Nephron (organoid): ENCODE measurements around the gene IGFBP4.
A peak's percentile ranks its signal among the peaks of the same experiment; 100 is the strongest.
"Not testable (repeated sequence)": the region's sequence is repeated elsewhere in the genome, so short reads cannot be mapped to it uniquely, and the experiment has no call there.

ENCODE experiments used
- H3K27ac Mint-ChIP-seq, 3 experiments: 2 replicates each; pipeline ENCODE4 v1.8.0; 2020; ENCODE audit warnings: mixed read lengths in 3 of 3, mild to moderate bottlenecking in 2 of 3, moderate library complexity in 1 of 3
- H3K27me3 Mint-ChIP-seq: 2 replicates; pipeline ENCODE4 v1.8.0; 2021; ENCODE audit warnings: low read depth, mild to moderate bottlenecking, moderate library complexity, mixed read lengths
- H3K36me3 Mint-ChIP-seq: 2 replicates; pipeline ENCODE4 v1.8.0; 2020; ENCODE audit warnings: low read depth, mixed read lengths
- H3K4me1 Mint-ChIP-seq: 2 replicates; pipeline ENCODE4 v1.8.0; 2020; ENCODE audit warnings: mixed read lengths
- H3K4me3 Mint-ChIP-seq, 3 experiments: 2 replicates each; pipeline ENCODE4 v1.8.0; 2020; ENCODE audit warnings: mild to moderate bottlenecking in 3 of 3, mixed read lengths in 3 of 3, moderate library complexity in 2 of 3
- H3K9me3 Mint-ChIP-seq: 2 replicates; pipeline ENCODE4 v1.8.0; 2020; ENCODE audit warnings: mixed read lengths
- TF ChIP-seq, protein P1 (sequence below), 3 experiments: fragments of 200-600 bp; sonication (generic); IDR thresholded peaks; one replicate each; pipeline ENCODE4 v1.5.0; 2021; ENCODE audit warnings: antibody characterized with exemption in 3 of 3; ENCODE audit not compliant: unreplicated experiment in 3 of 3

IGFBP4 gene

DNA sequence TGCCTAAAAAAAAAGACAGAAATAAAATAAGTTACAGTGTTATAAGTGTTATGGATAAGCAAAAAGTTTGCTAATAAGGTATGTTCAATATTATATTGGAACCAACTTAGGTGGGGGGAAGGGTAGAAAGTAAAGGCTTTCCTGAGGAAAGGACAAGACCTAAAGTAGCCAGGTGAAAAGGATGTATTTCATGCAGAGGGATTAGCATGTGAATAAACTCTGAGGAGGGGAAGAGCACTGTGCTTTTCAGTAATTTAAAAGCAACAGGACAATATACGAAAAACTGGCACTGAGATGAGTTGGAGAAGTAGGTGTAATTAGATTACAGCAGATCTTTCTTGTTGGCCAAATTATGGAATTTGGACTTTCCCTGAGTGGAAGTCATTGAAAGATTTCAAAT, 33.2 kb upstream of the IGFBP4 start:
- H3K4me1 Mint-ChIP-seq: peaks cover under 1% of the 10 kb centered on the region
- no peaks in the 10 kb centered on the region for H3K9me3 Mint-ChIP-seq
- TF ChIP-seq, protein P1, sequence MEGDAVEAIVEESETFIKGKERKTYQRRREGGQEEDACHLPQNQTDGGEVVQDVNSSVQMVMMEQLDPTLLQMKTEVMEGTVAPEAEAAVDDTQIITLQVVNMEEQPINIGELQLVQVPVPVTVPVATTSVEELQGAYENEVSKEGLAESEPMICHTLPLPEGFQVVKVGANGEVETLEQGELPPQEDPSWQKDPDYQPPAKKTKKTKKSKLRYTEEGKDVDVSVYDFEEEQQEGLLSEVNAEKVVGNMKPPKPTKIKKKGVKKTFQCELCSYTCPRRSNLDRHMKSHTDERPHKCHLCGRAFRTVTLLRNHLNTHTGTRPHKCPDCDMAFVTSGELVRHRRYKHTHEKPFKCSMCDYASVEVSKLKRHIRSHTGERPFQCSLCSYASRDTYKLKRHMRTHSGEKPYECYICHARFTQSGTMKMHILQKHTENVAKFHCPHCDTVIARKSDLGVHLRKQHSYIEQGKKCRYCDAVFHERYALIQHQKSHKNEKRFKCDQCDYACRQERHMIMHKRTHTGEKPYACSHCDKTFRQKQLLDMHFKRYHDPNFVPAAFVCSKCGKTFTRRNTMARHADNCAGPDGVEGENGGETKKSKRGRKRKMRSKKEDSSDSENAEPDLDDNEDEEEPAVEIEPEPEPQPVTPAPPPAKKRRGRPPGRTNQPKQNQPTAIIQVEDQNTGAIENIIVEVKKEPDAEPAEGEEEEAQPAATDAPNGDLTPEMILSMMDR (IDR thresholded peaks at IDR 0.05; ENCODE audit: unreplicated experiment in 3 of 3): no peak
- no peaks in the 10 kb centered on the region for H3K27me3 Mint-ChIP-seq
- H3K4me3 Mint-ChIP-seq: no peak overlapping the region
- H3K27ac Mint-ChIP-seq: no peak overlapping the region
- H3K36me3 Mint-ChIP-seq: peaks cover 34% of the 10 kb centered on the region

DNA sequence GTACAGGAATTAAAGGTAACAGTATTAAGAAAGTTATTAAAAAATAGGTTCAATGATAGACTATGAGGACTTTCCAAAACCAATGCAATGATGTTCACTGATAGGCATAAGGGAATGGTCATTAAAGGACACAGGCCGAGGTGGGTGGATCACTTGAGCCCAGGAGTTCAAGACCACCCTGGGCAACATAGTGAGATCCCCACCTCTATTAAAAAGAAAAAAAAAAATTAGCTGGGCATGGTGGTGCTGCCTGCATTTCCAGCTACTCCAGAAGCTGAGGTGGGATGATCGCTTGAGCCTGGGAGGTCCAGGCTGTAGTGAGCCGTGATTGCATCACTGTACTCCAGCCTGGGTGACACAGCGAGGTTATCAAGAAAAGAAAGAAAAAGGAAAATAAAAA, 31.4 kb upstream of the IGFBP4 start:
- TF ChIP-seq, protein P1 (IDR thresholded peaks at IDR 0.05; ENCODE audit: unreplicated experiment in 3 of 3): no peak

DNA sequence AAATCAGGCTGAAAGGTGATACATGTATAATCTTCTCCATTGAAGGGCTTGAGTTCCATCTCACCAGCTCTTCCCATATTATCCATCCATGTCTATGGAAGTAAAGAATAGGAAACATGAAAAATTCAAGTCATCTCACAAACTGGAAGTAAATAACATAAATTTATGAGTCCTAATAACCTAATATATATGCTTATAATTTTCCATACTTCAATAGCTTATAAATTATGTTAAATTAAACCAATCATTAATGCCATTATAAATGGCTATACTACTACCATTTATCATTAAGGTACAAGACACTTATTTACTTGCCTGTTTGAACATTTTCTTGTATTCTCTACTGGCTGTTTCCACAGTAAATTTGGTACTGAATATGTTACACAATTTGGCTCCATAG, 30.4 kb upstream of the IGFBP4 start:
- peaks cover 18% of the 10 kb centered on the region for H3K4me1 Mint-ChIP-seq

More for the DNA sequence above, 31.4 kb upstream of the IGFBP4 start:
- Mint-ChIP-seq H3K4me1 (peaks cover 12% of the 10 kb centered on the region), H3K36me3 (peaks cover 30% of the 10 kb centered on the region), H3K9me3 (no peaks in the 10 kb centered on the region), H3K4me3 (no peak overlapping the region), H3K27me3 (no peaks in the 10 kb centered on the region), H3K27ac (no peak overlapping the region)

DNA sequence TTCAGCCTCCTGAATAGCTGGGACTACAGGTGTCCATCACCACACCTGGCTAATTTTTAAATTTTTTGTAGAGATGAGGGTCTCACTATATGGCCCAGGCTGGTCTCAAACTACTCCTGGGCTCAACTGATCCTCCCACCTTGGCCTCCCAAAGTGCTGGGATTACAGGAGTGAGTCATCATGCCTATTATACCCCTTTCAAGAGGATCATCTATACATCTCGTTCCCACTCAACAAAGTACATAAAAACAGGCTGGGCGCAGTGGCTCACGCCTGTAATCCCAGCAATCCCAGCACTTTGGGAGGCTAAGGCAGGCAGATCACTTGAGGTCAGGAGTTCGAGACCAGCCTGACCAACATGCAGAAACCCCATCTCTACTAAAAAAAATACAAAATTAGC, 28.9 kb upstream of the IGFBP4 start:
- H3K4me3 Mint-ChIP-seq, H3K9me3 Mint-ChIP-seq, H3K27me3 Mint-ChIP-seq, H3K27ac Mint-ChIP-seq: not testable (repeated sequence)
- Mint-ChIP-seq H3K36me3 (peaks cover 24% of the 10 kb centered on the region), H3K4me1 (peaks cover 22% of the 10 kb centered on the region)

More for the DNA sequence above, 30.4 kb upstream of the IGFBP4 start:
- Mint-ChIP-seq H3K4me3 (no peak overlapping the region), H3K27ac (no peak overlapping the region), H3K27me3 (no peaks in the 10 kb centered on the region), H3K9me3 (no peaks in the 10 kb centered on the region), H3K36me3 (peaks cover 24% of the 10 kb centered on the region)
- TF ChIP-seq, protein P1 (IDR thresholded peaks at IDR 0.05; ENCODE audit: unreplicated experiment in 3 of 3): no peak

DNA sequence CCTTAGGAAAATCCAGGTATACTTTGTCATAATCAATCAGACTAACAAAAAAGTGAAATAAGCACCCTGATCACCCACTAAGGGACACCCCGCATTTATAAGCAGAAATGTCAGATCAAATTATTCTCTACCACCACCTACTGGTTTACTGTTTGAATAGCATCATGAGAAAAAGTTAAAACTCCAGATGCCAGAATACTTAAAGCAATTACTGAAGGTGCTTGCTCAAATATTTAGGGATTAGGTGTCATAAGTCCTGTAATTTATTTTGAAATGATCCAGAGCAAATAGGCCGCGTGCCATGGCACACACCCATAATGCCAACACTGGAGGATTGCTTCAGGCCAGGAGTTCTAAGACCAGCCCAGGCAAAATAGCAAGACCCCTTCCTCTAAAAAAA, 27.9 kb upstream of the IGFBP4 start:
- TF ChIP-seq, protein P1 (IDR thresholded peaks at IDR 0.05; ENCODE audit: unreplicated experiment in 3 of 3): peak; percentile 59 to 70 (median 61)
- peaks cover 18% of the 10 kb centered on the region for H3K36me3 Mint-ChIP-seq
- H3K27me3 Mint-ChIP-seq: no peaks in the 10 kb centered on the region
- H3K27ac Mint-ChIP-seq: peak overlapping the region in 1 of 3 experiments; percentile 66
- H3K9me3 Mint-ChIP-seq: no peaks in the 10 kb centered on the region
- peak overlapping the region; percentile 72 to 83 (median 81) for H3K4me3 Mint-ChIP-seq
- peaks cover 26% of the 10 kb centered on the region for H3K4me1 Mint-ChIP-seq

DNA sequence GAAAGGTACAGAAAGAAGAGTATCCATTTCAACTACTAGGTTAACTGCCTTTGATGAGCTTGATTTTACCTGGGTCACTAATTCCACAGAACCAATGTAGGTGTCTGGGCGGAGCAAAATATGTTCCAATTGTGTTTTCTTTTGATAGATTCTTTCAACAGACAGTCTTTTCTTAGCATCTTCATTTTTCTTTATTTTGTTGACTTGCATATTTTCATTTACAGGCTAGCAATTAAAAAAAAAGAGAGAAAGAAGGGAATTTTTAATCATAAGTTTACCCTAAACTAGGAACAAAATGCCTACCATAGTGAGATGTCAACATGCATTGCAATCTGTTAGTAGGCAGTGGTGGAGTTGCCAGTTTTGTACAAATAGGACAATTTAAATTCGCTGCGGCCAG, 26.6 kb upstream of the IGFBP4 start:
- peaks cover 26% of the 10 kb centered on the region for H3K4me1 Mint-ChIP-seq
- H3K36me3 Mint-ChIP-seq: peaks cover 13% of the 10 kb centered on the region
- H3K4me3 Mint-ChIP-seq: peak overlapping the region; percentile 85 to 96 (median 85)
- peak overlapping the region in 1 of 3 experiments; percentile 81 for H3K27ac Mint-ChIP-seq
- H3K27me3 Mint-ChIP-seq: no peaks in the 10 kb centered on the region
- H3K9me3 Mint-ChIP-seq: no peaks in the 10 kb centered on the region
- TF ChIP-seq, protein P1 (IDR thresholded peaks at IDR 0.05; ENCODE audit: unreplicated experiment in 3 of 3): no peak
